T-helper 17 cell (primary cell): ENCODE results near the gene FGF14. TPM values are rescaled to one million over a fixed set of nuclear protein-coding genes. Genes with fewer than 3 reads are reported as not detected.

ENCODE experiments used
- ATAC-seq: fragments of 150-1000 bp; cut with Tn5 transposase; 2 replicates; pipeline ENCODE4 v1.10.0; 2021; ENCODE audit warnings: mild to moderate bottlenecking, moderate library complexity
- DNase-seq, 3 donors: peaks; one replicate each; pipeline versions ENCODE4 v3.0.0 to v3.0.0-alpha.2; 2020 to 2021
- H3K9me3 ChIP-seq: one replicate; pipeline ENCODE4 v1.7.0; 2013; ENCODE audit warnings: low read length, mild to moderate bottlenecking; ENCODE audit not compliant: control insufficient read depth, poor library complexity, severe bottlenecking
- H3K27ac Mint-ChIP-seq: one replicate; pipeline ENCODE4 v1.8.0; 2022; ENCODE audit warnings: mild to moderate bottlenecking, moderate library complexity, mixed read lengths
- H3K27me3 Mint-ChIP-seq: one replicate; pipeline ENCODE4 v1.8.0; 2022; ENCODE audit warnings: mixed read lengths
- H3K36me3 Mint-ChIP-seq: one replicate; pipeline ENCODE4 v1.8.0; 2022; ENCODE audit warnings: low read depth, mixed read lengths
- H3K4me1 Mint-ChIP-seq: one replicate; pipeline ENCODE4 v1.8.0; 2022; ENCODE audit warnings: mild to moderate bottlenecking, mixed read lengths
- H3K4me3 Mint-ChIP-seq: one replicate; pipeline ENCODE4 v1.8.0; 2022; ENCODE audit warnings: mild to moderate bottlenecking, moderate library complexity, mixed read lengths
- total RNA-seq, 4 donors: library from RNA in 2 of 4; stranded (reverse) in 2 of 4; gene quantifications; one replicate each; pipeline ENCODE4 v1.2.3 and lab custom pipeline; 2022 to 2026

Gene FGF14
- total RNA-seq, 2 donors from 2014 or later, result not detected

DNA sequence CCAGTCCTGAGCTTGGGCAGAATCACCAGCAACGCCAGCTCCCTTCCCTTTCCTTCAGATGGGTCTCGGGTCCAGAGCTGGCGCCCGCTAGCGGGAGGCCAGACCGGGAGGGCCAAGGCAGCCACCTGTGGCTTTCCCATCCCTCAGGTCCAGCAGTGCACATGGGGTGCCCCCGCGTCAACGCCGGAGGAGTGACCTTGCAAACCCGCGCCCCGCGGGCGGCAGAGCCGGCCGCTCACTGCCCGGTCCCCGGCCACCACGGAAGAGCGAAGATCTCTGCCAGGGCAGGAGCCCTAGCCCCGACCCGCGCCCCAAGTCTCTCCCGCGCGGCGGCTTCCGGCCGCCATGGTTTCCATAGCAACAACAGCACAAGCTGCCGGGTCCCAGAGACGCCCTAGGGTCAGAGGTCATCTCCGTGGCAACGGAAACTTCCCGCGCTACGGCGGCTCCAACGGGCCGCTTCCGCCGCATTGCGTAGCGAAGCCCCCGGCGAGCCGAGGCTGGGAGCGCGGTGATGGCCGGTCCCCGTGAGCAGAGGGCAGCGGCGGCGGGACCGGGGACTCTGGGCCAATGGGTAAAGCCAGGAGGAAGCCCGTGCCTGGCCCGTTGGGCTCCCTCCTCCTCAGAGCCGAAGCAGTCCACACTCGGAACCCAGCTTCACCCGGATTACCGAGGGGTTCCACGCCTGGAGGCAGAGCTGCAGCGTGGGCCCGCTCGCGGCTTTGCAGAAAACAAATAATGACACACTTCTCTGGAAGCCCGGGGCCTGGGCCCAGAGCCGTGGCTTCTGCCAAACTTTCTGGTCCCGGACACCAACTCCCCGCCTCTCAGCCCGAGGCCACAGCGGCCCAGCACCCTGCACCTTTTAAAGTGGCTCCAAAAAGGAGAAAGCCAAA lies 7.4 kb downstream of the FGF14 start:
- Mint-ChIP-seq H3K4me1 (peaks cover 6% of the 10 kb centered on the region), H3K27me3 (peaks cover 27% of the 10 kb centered on the region), H3K36me3 (peaks cover 1% of the 10 kb centered on the region), H3K4me3 (peak overlapping the region; percentile 92), H3K27ac (peak overlapping the region; percentile 88)
- DNase-seq (peak; percentile 86 to 97 (median 86)), ATAC-seq (peak; percentile 94)
- H3K9me3 ChIP-seq, result no peaks in the 10 kb centered on the region

DNA sequence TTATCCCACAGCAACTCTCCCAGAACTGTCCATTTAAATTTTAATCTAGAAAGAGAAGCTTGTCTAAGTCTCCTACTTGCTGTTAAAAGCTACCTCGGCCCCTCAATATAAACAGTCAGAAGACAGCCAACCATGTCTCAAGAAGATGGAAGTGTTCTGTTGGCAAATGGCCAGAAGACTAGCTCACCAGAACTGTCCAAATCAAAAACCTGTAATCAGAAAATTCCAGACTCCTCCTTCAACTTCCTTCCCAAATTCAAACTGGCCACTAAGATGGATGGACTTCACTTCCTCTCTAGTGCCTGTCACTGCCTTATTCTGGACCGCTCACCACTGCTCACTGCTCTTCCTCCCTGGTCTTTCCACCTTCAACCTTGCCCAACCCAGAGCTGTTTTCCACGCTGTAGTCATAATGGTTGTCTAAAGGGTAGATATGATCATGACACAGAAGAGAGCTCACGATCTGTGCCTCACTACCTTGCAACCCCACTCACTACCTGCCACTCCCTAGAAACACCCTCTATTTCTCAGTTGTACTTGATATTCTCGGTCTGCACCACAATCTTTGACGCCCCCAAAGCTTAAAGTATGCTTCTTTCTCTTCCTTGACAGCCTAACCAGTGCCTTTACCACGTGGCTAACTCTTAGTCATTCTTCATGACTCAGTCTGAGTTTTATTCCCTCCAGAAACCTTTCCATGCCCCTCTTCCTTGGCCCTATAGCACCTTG lies 9.2 kb downstream of the FGF14 start:
- Mint-ChIP-seq H3K36me3 (no peaks in the 10 kb centered on the region), H3K4me3 (no peak overlapping the region), H3K27ac (peak overlapping the region; percentile 3), H3K4me1 (peaks cover 5% of the 10 kb centered on the region), H3K27me3 (peaks cover 32% of the 10 kb centered on the region)
- no peak for DNase-seq
- no peak for ATAC-seq
- H3K9me3 ChIP-seq, result no peaks in the 10 kb centered on the region

DNA sequence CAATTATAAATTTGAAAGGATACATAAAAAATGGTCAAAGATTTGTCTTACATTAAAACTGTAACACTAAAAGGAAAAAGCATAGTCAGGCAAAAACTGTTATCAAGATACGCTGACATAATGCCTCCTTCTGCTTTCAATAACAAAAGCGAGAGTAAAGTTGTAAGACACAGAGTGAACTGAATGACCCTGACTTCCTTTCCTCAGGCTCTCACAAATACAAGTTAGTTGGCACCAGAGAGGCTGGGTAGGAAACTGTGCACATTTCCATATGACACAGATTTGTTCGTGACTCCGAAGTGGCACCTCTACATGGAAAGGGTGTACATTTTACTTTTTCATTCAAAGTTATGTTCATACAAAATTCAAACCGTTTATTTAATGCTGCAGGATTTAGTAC lies 15.4 kb downstream of the FGF14 start:
- H3K36me3 Mint-ChIP-seq, result peaks cover 3% of the 10 kb centered on the region
- DNase-seq (no peak), ATAC-seq (no peak)
- H3K27me3 Mint-ChIP-seq, result peaks cover 41% of the 10 kb centered on the region
- H3K4me3 Mint-ChIP-seq, result no peak overlapping the region
- no peaks in the 10 kb centered on the region for H3K9me3 ChIP-seq
- H3K27ac Mint-ChIP-seq, result no peak overlapping the region
- H3K4me1 Mint-ChIP-seq, result no peaks in the 10 kb centered on the region

DNA sequence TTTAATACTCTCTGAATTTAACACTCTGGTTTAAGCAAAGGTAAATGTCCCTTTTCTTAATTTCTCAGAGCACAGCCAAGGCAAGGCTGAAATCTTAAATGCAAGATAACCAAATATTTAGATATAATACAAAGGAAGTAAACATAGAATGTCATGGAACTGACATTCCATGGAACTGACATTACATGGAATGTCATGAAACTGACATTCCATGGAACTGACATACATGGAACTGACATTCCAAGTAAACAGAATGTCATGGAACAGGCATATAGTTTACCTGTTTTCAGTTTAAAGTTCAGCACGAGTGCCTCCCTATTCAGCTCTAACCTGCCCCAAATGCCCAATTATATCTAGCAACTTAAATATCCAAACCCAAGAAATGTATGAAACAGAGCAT lies 21.8 kb downstream of the FGF14 start:
- DNase-seq (no peak), ATAC-seq (no peak)
- Mint-ChIP-seq H3K27ac (no peak overlapping the region), H3K4me1 (peaks cover 2% of the 10 kb centered on the region), H3K27me3 (peaks cover 32% of the 10 kb centered on the region), H3K36me3 (peaks cover under 1% of the 10 kb centered on the region), H3K4me3 (no peak overlapping the region)
- H3K9me3 ChIP-seq, result no peaks in the 10 kb centered on the region

DNA sequence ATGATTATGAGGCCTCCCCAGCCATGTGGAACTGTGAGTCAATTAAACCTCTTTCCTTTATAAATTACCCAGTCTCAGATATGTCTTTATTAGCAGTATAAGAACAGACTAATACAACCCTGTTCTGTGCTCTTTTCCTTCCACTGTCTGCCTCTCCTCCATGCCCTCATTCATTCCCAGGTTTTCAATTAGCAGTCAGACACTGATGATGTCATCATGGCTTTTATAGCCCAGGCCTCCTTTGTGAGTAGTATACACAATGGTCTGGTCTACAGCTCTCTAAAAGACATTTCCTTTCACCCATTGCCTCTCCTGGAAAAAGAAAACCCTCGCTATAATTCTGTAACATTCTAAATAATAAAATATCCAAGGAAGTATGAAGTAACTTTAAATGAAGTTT lies 25.5 kb downstream of the FGF14 start:
- H3K9me3 ChIP-seq, result no peaks in the 10 kb centered on the region
- H3K36me3 Mint-ChIP-seq, result peaks cover 1% of the 10 kb centered on the region
- peaks cover 23% of the 10 kb centered on the region for H3K27me3 Mint-ChIP-seq
- DNase-seq, result no peak
- no peak for ATAC-seq
- H3K4me3 Mint-ChIP-seq, result no peak overlapping the region
- peaks cover 2% of the 10 kb centered on the region for H3K4me1 Mint-ChIP-seq
- H3K27ac Mint-ChIP-seq, result no peak overlapping the region

DNA sequence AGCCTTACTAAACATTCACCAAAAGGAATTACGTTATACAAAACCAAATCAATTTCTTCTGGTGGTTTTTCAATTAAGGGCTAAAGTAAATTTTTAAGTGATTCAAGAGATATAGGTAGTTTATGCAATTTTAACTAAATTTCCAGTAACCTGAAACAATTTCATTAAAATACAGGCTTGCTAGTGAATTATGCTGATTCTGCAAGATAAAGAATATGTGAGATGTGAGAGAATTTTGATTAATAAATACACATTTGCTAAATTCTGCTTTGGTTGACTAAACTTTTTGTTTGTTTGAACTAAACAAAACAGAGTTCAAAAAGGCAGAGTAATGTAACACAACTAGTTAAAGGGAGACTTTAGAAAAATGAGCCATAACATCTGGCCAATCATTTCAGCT lies 27.1 kb downstream of the FGF14 start:
- no peak for ATAC-seq
- H3K4me3 Mint-ChIP-seq, result no peak overlapping the region

DNA sequence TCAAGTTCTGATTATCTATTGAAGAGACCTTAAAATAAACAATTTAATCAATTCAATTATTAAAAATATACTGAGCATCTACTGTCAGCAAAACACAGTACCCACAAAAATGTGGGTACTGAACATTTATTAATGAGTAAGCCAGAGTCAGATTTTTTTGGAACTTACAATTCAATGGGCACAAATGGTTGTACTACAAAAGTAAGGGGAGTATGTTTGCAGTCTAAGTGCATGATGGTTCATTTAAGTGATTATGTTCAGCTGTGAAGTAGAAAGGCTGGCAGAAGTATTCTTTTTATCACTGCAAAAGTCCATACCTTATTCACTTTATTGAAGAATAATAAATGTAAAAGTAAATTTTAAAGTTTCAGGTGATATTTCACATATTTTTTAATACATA lies 27.6 kb downstream of the FGF14 start:
- Mint-ChIP-seq H3K27me3 (peaks cover 16% of the 10 kb centered on the region), H3K4me1 (peaks cover 2% of the 10 kb centered on the region), H3K27ac (no peak overlapping the region), H3K36me3 (peaks cover 2% of the 10 kb centered on the region), H3K4me3 (no peak overlapping the region)
- no peaks in the 10 kb centered on the region for H3K9me3 ChIP-seq
- DNase-seq (no peak), ATAC-seq (no peak)

More for the DNA sequence above, 27.1 kb downstream of the FGF14 start:
- H3K27me3 Mint-ChIP-seq, result peaks cover 17% of the 10 kb centered on the region
- no peaks in the 10 kb centered on the region for H3K9me3 ChIP-seq
- H3K4me1 Mint-ChIP-seq, result peaks cover 2% of the 10 kb centered on the region
- peaks cover 2% of the 10 kb centered on the region for H3K36me3 Mint-ChIP-seq
- H3K27ac Mint-ChIP-seq, result no peak overlapping the region
- DNase-seq, result no peak

DNA sequence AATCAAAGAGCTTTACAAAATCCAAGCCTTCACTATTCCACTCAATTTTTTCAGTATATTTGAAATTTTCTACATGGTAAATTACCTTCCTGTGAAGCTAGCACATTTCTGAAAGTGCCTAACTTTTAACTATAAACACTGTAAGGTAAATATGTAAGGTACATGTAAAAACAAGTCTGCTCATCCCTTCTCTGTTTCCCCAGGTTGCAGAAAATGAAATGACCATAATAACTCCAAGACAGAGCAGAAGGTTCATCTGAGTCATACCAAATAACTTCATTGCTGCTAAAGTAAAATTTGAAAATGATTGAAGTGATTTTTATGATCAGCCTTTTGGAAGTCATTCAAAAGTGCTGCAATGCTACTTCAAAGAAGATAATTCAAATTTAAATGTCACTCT lies 28.6 kb downstream of the FGF14 start:
- H3K36me3 Mint-ChIP-seq, result peaks cover 2% of the 10 kb centered on the region
- H3K27me3 Mint-ChIP-seq, result peaks cover 16% of the 10 kb centered on the region
- H3K4me1 Mint-ChIP-seq, result peaks cover 2% of the 10 kb centered on the region
- DNase-seq, result no peak
- H3K4me3 Mint-ChIP-seq, result no peak overlapping the region
- ATAC-seq, result no peak
- no peaks in the 10 kb centered on the region for H3K9me3 ChIP-seq
- no peak overlapping the region for H3K27ac Mint-ChIP-seq

DNA sequence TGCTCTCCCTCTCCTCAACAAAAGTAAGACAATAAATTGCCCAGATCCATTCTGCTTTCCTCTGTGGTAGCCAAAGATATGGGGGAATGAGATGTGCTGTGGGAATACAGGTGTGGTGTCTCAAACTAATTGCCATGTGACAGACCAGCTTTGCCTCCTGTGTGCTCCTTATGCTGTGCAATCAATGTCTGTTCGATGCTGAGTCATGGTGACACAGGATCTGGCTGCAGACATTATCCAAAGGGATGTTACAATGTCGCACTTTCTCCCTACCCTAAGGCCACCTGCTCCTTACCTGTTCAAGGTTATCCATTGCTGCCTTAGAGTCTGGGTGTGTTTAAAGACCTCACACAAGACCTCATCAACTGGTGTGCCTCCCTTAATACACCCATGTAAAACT lies 32.5 kb downstream of the FGF14 start:
- peaks cover 2% of the 10 kb centered on the region for H3K36me3 Mint-ChIP-seq
- no peak for DNase-seq
- H3K4me1 Mint-ChIP-seq, result no peaks in the 10 kb centered on the region
- no peak overlapping the region for H3K27ac Mint-ChIP-seq
- no peaks in the 10 kb centered on the region for H3K9me3 ChIP-seq
- H3K27me3 Mint-ChIP-seq, result peaks cover 23% of the 10 kb centered on the region
- no peak for ATAC-seq
- H3K4me3 Mint-ChIP-seq, result no peak overlapping the region

DNA sequence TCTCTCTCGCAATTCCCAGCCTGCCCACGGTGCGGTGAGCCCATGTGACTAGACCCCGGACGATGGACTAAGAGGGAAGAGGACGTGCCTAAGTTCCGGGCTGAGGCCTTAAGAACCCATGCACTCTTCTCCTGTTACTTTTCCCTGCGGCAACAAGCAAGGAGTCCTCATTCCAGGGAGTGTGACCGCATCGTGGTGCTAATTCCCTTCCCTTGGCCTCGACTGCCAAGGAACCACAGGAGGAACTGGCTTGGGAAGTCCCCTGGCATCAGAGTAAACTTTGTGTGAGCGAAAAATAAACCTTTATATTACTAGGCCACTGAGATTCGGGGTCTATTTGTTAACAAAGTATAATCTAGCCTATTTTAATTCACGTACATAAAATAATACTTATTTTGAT lies 34.0 kb downstream of the FGF14 start:
- peaks cover 2% of the 10 kb centered on the region for H3K36me3 Mint-ChIP-seq
- peaks cover 33% of the 10 kb centered on the region for H3K27me3 Mint-ChIP-seq
- no peak overlapping the region for H3K27ac Mint-ChIP-seq
- DNase-seq (no peak), ATAC-seq (no peak)
- H3K9me3 ChIP-seq, result no peaks in the 10 kb centered on the region
- no peak overlapping the region for H3K4me3 Mint-ChIP-seq
- no peaks in the 10 kb centered on the region for H3K4me1 Mint-ChIP-seq

DNA sequence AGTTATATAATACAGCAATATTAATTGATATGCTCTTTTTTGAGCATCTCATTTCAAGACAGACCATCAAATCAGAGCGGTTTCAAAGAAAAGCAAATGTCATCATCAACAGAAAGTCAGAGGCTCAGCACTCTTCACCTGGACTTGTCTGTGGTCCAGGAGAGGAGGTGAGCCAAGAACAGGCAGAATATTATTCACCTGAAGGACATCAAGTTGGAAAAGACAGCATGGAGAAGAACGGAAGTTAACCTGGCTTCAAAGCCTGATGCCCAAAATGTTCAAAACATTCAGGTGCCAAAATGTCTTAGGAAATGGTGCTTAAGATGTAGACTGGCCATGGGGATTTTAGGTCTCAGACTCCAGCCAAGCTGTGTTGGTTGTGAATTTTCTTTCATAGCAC lies 40.7 kb downstream of the FGF14 start:
- no peak overlapping the region for H3K4me3 Mint-ChIP-seq
- H3K27ac Mint-ChIP-seq, result no peak overlapping the region
- no peaks in the 10 kb centered on the region for H3K9me3 ChIP-seq
- DNase-seq, result no peak
- H3K4me1 Mint-ChIP-seq, result no peaks in the 10 kb centered on the region
- H3K27me3 Mint-ChIP-seq, result peaks cover 54% of the 10 kb centered on the region
- no peak for ATAC-seq
- no peaks in the 10 kb centered on the region for H3K36me3 Mint-ChIP-seq

DNA sequence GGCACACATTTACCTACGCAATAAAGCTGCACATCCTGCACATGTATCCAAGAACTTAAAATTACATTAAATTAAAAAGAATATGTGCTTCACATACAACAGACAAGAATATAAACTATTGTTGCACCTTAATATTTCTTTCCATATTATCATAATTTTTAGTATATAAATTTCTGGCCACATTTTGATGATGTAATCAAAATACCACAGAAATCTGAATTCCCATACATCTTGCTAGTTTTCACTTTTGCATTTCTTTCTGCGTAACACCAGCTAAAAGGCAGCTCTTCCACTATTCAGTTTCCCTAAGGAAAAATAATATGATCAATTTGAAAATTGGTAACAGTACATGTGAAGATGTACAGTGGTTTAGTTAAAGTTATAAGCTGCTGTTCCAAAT lies 42.6 kb downstream of the FGF14 start:
- H3K27me3 Mint-ChIP-seq, result peaks cover 50% of the 10 kb centered on the region
- no peaks in the 10 kb centered on the region for H3K4me1 Mint-ChIP-seq
- no peaks in the 10 kb centered on the region for H3K9me3 ChIP-seq
- H3K4me3 Mint-ChIP-seq, result no peak overlapping the region
- DNase-seq, result no peak
- H3K36me3 Mint-ChIP-seq, result no peaks in the 10 kb centered on the region
- H3K27ac Mint-ChIP-seq, result peak overlapping the region; percentile 8
- ATAC-seq, result no peak

DNA sequence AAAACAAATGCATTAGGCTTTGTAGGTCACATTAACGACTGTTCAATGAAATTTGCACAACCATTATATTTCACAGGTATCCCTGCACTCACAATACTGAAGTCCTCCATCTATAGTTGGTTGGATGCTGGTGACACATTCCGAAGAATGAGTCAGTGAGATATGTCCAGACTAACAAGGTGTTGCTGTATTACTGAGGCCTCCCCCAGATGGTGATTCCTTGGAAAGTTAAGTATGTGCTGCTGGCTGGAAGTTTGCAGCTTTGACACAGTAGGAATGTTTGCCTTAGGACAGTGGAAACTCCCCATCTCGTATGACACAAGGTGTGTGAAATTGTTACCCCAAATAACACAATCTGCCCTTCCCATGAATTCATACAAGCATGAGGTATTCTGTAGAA lies 46.6 kb downstream of the FGF14 start:
- H3K27ac Mint-ChIP-seq, result no peak overlapping the region

More for the DNA sequence above, 46.6 kb downstream of the FGF14 start:
- Mint-ChIP-seq H3K4me3 (no peak overlapping the region), H3K36me3 (no peaks in the 10 kb centered on the region), H3K27me3 (peaks cover 50% of the 10 kb centered on the region), H3K4me1 (no peaks in the 10 kb centered on the region)
- no peaks in the 10 kb centered on the region for H3K9me3 ChIP-seq
- no peak for DNase-seq
- ATAC-seq, result no peak
